GM19240 (cell line): ENCODE results near the gene UROS.

Experiments used
- DNase-seq: peaks from one replicate; pipeline ENCODE4 v3.0.0; 2011; ENCODE audit warnings: low spot score; ENCODE audit not compliant: insufficient read length

The UROS gene

GRCh38 chr10:125822878-125823662 lies at the start of gene UROS, which contains the start of gene BCCIP:
TSS of gene UROS (minus strand) at chr10:125823258. CDS start at chr10:125816499, 6,759 bp downstream.
TSS of gene BCCIP (plus strand) at chr10:125823546. CDS start at chr10:125823558, 12 bp downstream.
- DNase-seq, result peak; percentile 66

- DNase-seq, result no peak
Measured at GRCh38 chr10:125871338-125871737, 48.3 kb upstream of the UROS start.

- no peak for DNase-seq
Measured at GRCh38 chr10:125868372-125868975, 45.4 kb upstream of the UROS start.

GRCh38 chr10:125866421-125867029 lies 43.5 kb upstream of the UROS start:
- no peak for DNase-seq

DNA sequence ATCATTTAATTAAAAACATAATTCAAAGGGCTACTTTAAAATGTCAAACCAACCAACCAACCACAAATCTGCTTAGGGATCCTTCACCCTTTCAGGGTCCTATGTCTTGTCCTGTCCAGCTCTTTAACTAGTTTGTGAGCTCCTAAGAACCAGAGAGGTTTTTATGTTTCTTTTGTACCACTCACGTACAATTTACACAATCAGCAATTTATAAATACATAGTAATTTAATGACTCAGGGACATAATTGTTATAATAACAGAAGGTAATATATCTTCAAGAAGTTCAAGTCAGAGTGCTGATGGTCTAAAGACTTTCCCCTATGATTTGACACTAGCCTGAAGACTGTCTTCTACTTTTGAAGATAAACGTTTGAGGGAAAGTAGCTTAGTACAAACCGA lies 42.1 kb upstream of the UROS start:
- DNase-seq, result no peak

DNA sequence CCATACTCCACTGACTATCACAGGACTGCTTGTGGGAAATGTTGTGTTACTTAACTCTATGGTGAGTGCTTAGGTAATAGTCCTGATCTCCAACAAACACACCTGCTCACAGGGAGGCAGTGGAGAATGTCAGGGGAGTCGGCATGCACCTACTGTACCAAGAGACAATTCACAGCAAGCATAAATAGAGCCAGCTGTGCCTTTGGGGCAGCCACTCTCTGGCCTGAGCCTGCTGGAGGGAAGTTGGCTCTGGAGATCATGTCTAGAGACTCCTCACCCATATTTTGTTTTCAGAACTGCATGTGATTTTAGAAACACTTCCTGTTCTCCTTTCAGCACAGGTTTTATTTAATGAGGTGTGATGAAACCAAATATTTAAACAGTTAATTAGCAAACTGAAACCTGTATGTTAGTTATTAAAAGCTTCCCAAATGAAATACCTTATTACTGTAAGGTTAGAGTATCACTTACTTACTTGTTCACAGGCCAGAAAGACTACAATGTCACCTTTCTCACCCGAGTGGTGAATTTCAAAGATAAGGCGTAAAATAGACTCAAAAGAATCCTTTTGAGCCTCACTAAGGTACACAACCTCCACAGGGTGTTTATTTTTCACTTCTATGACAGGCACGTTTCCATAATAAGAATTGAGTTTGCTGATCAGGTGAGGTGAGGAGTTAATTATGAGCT lies 36.2 kb upstream of the UROS start:
- DNase-seq, result no peak

GRCh38 chr10:125857185-125857760 lies 34.2 kb upstream of the UROS start:
- no peak for DNase-seq

DNA sequence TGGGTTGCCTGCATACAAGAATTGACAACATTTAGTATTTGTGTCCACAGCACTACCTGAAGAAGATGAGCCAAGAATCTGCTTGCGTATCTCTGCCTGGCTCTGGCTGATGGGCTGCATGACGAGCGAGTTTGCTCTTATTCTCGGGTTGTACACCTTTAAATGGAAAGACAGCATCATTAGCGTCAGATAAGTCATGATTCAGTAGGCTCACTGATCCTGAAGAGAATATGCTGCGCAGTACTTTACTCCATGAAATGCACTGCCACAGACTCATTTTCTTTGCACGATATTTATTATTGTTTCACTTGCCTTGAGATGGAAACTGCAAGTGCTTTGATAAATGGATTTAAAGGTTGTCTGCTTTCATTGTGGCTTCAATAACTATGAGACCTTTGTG lies 29.4 kb upstream of the UROS start:
- no peak for DNase-seq

DNA sequence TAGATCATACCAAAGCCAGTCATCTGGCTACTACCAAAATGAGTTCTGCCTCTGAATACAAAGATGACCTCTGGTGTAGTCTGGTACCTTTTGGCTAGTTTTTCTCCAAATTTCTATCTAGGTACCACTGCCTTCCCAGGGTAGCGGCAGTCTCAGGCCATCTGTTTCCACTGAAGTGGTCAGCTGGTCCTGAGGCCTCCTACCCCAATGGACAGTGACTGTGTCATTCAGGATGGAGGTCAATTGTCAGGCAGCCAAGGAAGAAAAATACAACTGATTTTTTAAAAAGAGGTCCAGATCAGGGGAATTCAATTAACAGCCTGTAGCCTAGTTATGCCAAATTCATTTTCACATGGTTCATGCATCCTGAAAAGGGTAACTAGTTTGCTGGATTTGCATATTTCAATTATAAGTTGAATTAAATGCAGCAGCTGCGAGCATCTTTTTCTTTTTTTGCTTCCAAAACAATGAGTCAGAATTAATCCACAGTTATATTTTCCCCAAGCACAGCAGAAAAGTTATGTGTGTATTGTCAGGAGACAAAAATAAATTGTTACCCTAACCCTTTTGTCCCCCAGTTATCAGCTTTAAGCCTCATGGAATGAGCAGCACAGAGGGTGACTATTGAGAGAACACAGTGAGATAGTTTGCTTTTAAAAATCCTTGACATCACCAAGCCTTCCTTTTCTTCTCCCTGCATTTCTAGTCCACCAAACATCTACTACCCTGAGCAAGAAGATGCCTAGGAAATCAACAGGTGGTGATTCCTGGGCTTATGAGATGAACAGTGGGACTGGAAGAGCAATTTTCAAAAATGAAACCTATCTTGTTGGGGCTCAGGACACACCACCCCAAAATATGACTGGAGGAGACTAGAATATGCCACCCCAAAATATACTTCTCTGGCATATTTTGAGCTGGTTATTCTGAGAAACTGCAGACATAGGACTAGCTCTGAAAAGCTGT lies 28.0 kb upstream of the UROS start:
- no peak for DNase-seq

DNA sequence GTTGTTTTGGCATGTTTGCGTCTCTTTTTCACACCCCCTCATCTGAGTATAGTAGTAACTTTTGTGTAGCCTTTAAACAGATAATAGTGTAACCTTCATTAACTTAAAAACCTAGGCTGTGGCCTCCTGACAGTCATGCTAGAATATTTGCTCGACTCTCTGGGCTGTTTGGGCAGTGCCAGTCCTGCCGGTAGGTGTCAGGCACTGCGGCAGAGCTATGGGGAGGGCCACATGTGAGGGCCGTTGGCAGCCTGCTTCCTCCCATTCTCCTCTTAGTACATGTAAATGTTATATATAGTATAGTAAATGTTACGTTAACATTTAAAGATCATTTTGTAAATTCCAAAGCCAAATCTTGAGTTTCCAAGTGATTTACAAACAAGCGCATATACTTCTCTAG lies 26.4 kb upstream of the UROS start:
- DNase-seq, result no peak

DNA sequence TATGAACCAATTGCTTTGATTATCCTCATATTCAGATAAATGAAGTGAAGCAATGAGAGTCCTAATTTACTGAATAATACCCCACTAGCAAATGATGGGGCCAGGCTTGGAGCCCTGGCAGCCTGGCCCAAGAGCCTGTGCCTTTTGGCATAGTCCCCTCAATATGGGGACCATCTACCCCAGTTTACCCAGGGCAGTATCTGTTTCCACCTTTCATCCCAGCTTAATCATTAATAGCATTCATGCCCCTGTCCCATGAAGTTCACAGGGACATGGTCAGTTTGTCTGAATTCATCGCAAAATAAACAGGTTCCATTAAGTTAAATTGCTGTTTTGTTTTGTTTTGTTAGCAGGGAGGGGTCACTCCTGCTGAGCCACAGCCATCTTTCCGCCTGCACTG lies 25.8 kb upstream of the UROS start:
- no peak for DNase-seq

DNA sequence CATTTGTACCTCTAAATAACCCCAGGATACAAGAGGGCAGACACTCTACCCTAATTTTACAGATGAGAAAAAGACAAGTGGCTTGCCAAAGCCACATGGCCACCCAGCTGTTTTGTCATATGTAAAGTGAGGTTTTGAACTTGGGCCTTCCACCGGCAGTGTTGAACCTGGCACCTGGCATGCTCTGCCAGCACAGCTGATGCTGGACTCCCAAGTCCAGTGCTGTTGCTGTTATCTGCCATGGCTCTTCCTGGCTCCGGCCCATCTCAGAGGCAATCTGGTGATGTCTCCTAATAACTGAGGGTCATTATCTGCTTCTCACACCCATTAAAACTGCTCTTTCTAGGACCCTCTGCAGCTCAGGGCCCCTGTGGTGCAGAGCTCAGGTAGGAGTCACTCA lies 25.3 kb upstream of the UROS start:
- DNase-seq, result no peak

DNA sequence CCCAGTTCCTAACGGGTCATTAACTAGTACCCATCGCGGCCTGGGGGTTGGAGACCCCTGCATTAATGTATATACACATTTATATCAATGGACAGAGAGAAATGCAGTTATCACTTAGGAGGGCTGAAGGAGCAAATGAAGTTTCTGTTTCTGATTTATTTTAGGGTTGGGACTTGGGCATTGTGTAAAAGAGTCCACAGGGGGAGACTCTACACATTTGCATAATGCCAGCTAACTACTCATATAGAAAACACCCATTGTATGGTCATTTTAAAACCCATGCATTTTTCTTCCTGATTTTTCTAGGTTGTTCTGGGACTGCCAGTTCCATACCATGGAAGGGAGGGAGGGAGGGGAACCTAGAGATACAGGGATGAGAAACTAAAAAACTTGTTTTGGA lies 23.8 kb upstream of the UROS start:
- DNase-seq, result no peak

DNA sequence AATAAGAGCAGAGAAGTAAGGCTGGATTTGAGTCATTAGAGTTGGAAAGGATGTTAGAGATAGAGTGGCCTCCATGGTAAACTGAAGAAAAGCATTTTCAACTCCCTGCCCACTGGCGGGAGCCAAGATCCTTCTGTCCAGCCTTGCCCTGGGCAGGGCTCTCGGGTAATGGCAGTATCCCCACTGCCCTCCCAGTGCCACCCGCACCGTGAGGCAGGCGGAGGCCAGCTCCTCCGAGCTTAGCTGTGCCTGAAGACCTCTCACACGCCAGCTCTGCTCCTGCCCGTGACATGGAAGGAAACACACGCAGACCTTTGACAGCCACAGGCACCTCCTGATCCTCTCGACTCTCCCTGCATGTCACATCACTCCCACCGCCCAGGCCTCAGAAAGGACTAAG lies 22.6 kb upstream of the UROS start:
- DNase-seq, result no peak

GRCh38 chr10:125844751-125845221 lies 21.7 kb upstream of the UROS start:
- no peak for DNase-seq

DNA sequence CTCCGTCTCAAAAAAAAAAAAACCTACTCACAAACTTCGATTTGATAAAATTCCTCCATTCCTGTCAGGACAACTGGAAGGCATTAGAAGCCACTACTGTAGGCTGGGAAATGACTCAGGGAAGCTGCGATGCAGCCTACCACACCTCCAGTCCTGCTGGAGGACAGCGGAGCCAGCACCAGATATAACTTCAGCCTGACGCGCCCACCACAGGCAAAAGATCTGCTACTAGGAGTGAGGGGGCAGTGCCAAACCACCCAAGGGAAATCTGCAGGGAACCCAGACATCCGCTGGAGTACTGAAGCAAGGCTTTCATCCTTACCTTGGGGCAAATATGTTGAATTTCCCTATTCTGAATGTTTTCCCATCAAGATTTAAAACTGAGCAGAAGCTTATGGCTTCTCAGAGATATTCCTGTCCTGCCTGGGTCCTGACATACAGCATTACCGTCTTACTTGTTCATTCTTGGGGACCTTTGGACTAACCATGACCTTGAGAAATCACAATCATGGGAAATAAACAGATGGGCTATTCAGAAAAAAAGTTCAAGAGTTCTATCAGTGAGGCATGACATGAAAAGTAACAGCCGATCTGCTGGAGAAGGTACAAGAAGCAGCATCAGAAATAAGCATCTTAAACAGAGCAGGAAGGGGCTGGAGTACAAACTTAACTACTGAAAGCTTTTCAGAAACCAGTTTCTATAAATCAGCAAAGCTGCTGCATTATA lies 20.7 kb upstream of the UROS start:
- no peak for DNase-seq

- no peak for DNase-seq
Measured at GRCh38 chr10:125840955-125841354, 17.9 kb upstream of the UROS start.

DNA sequence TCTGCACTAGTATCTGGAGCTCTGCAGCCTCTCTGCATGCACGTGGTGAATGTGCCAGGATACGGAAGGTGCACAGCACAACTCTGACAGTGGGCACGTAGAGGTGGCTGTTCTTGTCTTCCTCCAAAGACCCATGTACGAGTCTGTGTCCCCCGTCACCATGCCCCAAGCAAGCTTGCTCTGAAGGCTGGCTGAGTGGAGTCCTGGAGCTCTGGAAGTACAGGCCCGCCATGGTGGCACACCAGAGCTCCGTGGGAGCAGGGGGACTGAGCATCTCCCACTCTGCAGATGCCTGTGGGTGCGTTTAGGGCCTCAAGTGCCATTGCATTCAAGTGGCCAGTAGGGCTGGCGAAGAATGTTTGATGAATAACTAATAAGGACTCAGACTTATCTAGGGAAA lies 17.3 kb upstream of the UROS start:
- DNase-seq, result no peak

DNA sequence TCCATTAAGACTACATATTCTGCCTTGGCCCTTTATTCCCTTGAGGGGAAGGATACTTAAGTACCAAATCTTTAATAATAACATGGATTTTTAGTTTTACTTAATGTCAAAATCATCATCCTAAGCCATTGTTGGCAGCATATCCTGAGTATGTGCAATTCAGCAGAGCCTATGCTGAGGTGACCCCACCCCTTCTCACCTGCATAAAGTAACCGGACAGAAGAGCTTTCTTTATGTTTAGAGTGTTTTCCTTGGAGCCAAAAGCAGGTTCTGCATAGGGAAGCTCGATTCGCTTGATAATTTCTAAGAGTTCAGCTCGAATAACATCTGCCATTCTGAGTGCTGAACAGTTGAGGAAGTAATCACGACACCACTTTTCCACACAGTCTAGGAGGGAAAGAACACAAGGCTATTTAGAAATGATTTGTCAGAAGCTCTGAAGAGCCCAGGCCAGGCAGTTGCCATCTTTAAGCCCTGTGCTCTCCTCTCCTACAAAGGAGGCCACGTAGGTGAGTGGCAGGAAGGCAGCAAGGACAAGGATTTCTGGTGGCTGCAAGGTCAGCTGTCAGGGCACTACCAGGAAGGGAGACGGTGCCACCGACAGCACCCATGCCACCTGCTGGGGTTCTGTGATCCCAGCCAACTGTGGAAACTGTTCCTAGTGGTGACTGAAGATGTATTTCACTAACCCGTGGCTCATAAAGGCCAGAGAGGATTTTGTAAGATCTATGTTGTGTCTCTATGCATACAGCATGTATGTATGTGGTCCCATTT lies 15.9 kb upstream of the UROS start:
- no peak for DNase-seq
